B cell (primary cell): ENCODE data around the gene C1QL2. TPM values are rescaled to one million over a fixed set of nuclear protein-coding genes. Genes with fewer than 3 reads are reported as not detected.

Experiments used
- ATAC-seq: fragments of 200-7000 bp; cut with Tn5 transposase; one replicate; pipeline ENCODE4 v1.10.0; 2021; ENCODE audit warnings: low read depth, mild to moderate bottlenecking, moderate number of reproducible peaks, moderate library complexity
- CTCF ChIA-PET: fragments of 350-600 bp; sonication (Branson Sonifier 250); formaldehyde crosslinking; loops from one replicate; lab custom pipeline; 2021; ENCODE audit warnings: antibody characterized with exemption, inconsistent platforms; lab: Charles Lee
- POLR2A ChIA-PET: fragments of 350-600 bp; sonication (Branson Sonifier 250); formaldehyde crosslinking; loops from one replicate; lab custom pipeline; 2021; ENCODE audit warnings: antibody characterized with exemption; lab: Charles Lee
- DNase-seq: peaks from one replicate; pipeline ENCODE4 v3.0.0; 2013
- H2AFZ ChIP-seq: 2 replicates; pipeline ENCODE4 v1.6.1; 2012; ENCODE audit warnings: mild to moderate bottlenecking, low read depth, low read length; ENCODE audit not compliant: insufficient read depth, poor library complexity, severe bottlenecking
- H3K27ac ChIP-seq, 2 donors: 1 replicate in 1 of 2; 2 replicates in 1 of 2; pipeline ENCODE4 v1.5.1; 2012 to 2013; ENCODE audit warnings: low read length in 2 of 2, mild to moderate bottlenecking in 2 of 2, moderate library complexity in 1 of 2
- H3K27me3 ChIP-seq, 4 experiments: fragments of 200-600 bp in 1 of 4; sonication (generic) in 1 of 4; replicated peaks in 1 of 4; 1 replicate in 2 of 4; 2 replicates in 2 of 4; pipeline versions ENCODE4 v1.6.1 to v1.7.0; 2013 to 2016; ENCODE audit warnings: low read length in 3 of 4, mild to moderate bottlenecking in 2 of 4, mixed read lengths in 1 of 4, moderate library complexity in 1 of 4; ENCODE audit not compliant: insufficient read depth in 4 of 4, control insufficient read depth in 3 of 4; ENCODE audit errors: control extremely low read depth in 1 of 4
- H3K36me3 ChIP-seq, 2 experiments: replicated peaks in 1 of 2; 1 replicate in 1 of 2; 2 replicates in 1 of 2; pipeline versions ENCODE4 v1.6.1 to v1.7.1; 2013; ENCODE audit warnings: low read length in 1 of 2; ENCODE audit not compliant: insufficient read depth in 2 of 2, control insufficient read depth in 1 of 2; ENCODE audit errors: control extremely low read depth in 1 of 2, extremely low read depth in 1 of 2
- H3K4me1 ChIP-seq, 2 donors: fragments of 200-600 bp in 1 of 2; sonication (generic) in 1 of 2; 1 replicate in 1 of 2; 2 replicates in 1 of 2; pipeline versions ENCODE4 v1.5.1 to v1.6.1; 2013 to 2017; ENCODE audit warnings: low read length in 2 of 2; ENCODE audit not compliant: control insufficient read depth in 2 of 2, insufficient read depth in 2 of 2
- H3K4me2 ChIP-seq: replicated peaks from 2 replicates; pipeline ENCODE3; 2012; ENCODE audit warnings: mild to moderate bottlenecking, low read depth, low read length; ENCODE audit not compliant: poor library complexity, severe bottlenecking
- H3K4me3 ChIP-seq, 5 experiments: fragments of 200-600 bp in 1 of 5; sonication (generic) in 1 of 5; 1 replicate in 3 of 5; 2 replicates in 2 of 5; pipeline versions ENCODE4 v1.5.1 to v1.7.0; 2011 to 2016; ENCODE audit warnings: low read length in 4 of 5, mild to moderate bottlenecking in 4 of 5, low read depth in 2 of 5, control low read depth in 1 of 5, moderate library complexity in 1 of 5; ENCODE audit not compliant: insufficient read depth in 1 of 5; ENCODE audit errors: control extremely low read depth in 1 of 5, extremely low read depth in 1 of 5
- H3K79me2 ChIP-seq: fragments of 200-600 bp; sonication (generic); one replicate; pipeline ENCODE4 v1.6.0; 2016; ENCODE audit warnings: low read length; ENCODE audit not compliant: control insufficient read depth, insufficient read depth
- H3K9ac ChIP-seq: fragments of 200-600 bp; sonication (generic); 2 replicates; pipeline ENCODE4 v1.6.1; 2017; ENCODE audit warnings: mild to moderate bottlenecking, low read length, moderate library complexity
- H3K9me3 ChIP-seq, 3 donors: one replicate each; pipeline versions ENCODE4 v1.6.1 to v1.7.1; 2013; ENCODE audit warnings: low read length in 2 of 3; ENCODE audit not compliant: control insufficient read depth in 2 of 3, insufficient read depth in 1 of 3; ENCODE audit errors: control extremely low read depth in 1 of 3
- H4K20me1 ChIP-seq: 2 replicates; pipeline ENCODE4 v1.6.0; 2012; ENCODE audit warnings: mild to moderate bottlenecking, low read length; ENCODE audit not compliant: insufficient read depth, control insufficient read depth, poor library complexity, severe bottlenecking
- H3K27ac Mint-ChIP-seq: one replicate; pipeline ENCODE4 v1.8.0; 2021; ENCODE audit warnings: mixed read lengths
- H3K27me3 Mint-ChIP-seq: one replicate; pipeline ENCODE4 v1.8.0; 2021; ENCODE audit warnings: mixed read lengths
- H3K4me1 Mint-ChIP-seq: one replicate; pipeline ENCODE4 v1.8.0; 2021; ENCODE audit warnings: mixed read lengths
- H3K4me3 Mint-ChIP-seq: one replicate; pipeline ENCODE4 v1.8.0; 2021; ENCODE audit warnings: mixed read lengths
- H3K9me3 Mint-ChIP-seq: one replicate; pipeline ENCODE4 v1.8.0; 2022; ENCODE audit warnings: mixed read lengths; ENCODE audit not compliant: insufficient read depth
- CTCF ChIP-seq: fragments of 200-600 bp; IDR thresholded peaks from one replicate; pipeline ENCODE4 v1.8.0; 2022; ENCODE audit warnings: antibody characterized with exemption, mild to moderate bottlenecking
- EZH2 ChIP-seq: IDR thresholded peaks from 2 replicates; pipeline ENCODE4 v1.6.1; 2012; ENCODE audit warnings: borderline replicate concordance, low read depth, mild to moderate bottlenecking, moderate library complexity, low read length; ENCODE audit not compliant: insufficient read depth, poor library complexity, severe bottlenecking
- WGBS: methylation state at CpG from one replicate; pipeline ENCODE4 v1.1.5; 2013; ENCODE audit warnings: missing lambda C conversion rate; ENCODE audit not compliant: insufficient coverage; 5-methylcytosine and 5-hydroxymethylcytosine counted together
- intact Hi-C: fragments of 100-400 bp; cut with micrococcal nuclease; formaldehyde crosslinking; loops from one replicate; pipeline ENCODE4 v1.10.0; 2022
- polyA plus RNA-seq: library from polyadenylated mRNA; depleted of rRNA; stranded (reverse); fragments of >200 nt; gene quantifications from 2 replicates; pipeline ENCODE4 v1.2.3, GENCODE V29; 2012
- total RNA-seq, 2 donors: library from RNA; stranded (reverse); fragments of 120-200 nt in 1 of 2; gene quantifications; 1 replicate in 1 of 2; 2 replicates in 1 of 2; pipeline versions ENCODE4 v1.2.3 to v1.2.4, GENCODE V29; 2013 to 2022

C1QL2 gene
- total and polyA plus RNA-seq, 2 donors (not counting 1 experiment from before 2014, with no cell fraction given): not detected

- ChIA-PET POLR2A (no interaction called here), CTCF (interaction anchor here (0.7 kb wide), 1 partner anchor 470 kb away, joined by 3 read pairs; no protein-coding TSS in a partner anchor)
- H2AFZ ChIP-seq: no peak overlapping the region
- H3K9ac ChIP-seq: no peak overlapping the region
- no peaks in the 10 kb centered on the region for H3K4me1 Mint-ChIP-seq
- no peak overlapping the region for H3K4me2 ChIP-seq
- no peak overlapping the region for H3K4me3 Mint-ChIP-seq
- no peaks in the 10 kb centered on the region for H3K79me2 ChIP-seq
- peaks cover 0 to 2% (median 0%) of the 10 kb centered on the region in 4 experiments for H3K27me3 ChIP-seq
- DNase-seq (peak; percentile 10), ATAC-seq (no peak)
- H3K36me3 ChIP-seq: no peaks in the 10 kb centered on the region
- H3K27me3 Mint-ChIP-seq: peaks cover 13% of the 10 kb centered on the region
- H3K27ac ChIP-seq: no peak overlapping the region
- H3K4me1 ChIP-seq: no peaks in the 10 kb centered on the region
- 7% methylated on average over 12 of the region's 13 CpGs for WGBS
- H3K4me3 ChIP-seq: no peak overlapping the region
- peaks cover 0 to 10% (median 0%) of the 10 kb centered on the region in 3 donors for H3K9me3 ChIP-seq
- no peaks in the 10 kb centered on the region for H4K20me1 ChIP-seq
- TF ChIP-seq CTCF (peak; percentile 19), EZH2 (no peak)
- no peak overlapping the region for H3K27ac Mint-ChIP-seq
- no peaks in the 10 kb centered on the region for H3K9me3 Mint-ChIP-seq
- intact Hi-C loops: no loop called here
Observed at GRCh38 chr2:119126650-119127049, 31.9 kb downstream of the C1QL2 start.

- H3K4me1 Mint-ChIP-seq: no peaks in the 10 kb centered on the region
- DNase-seq (no peak), ATAC-seq (no peak)
- Histone ChIP-seq H4K20me1 (no peaks in the 10 kb centered on the region), H3K9ac (no peak overlapping the region), H3K4me3 (no peak overlapping the region), H3K27ac (no peak overlapping the region), H3K79me2 (no peaks in the 10 kb centered on the region), H3K4me2 (no peak overlapping the region), H3K9me3 (peaks cover 0 to 12% (median 0%) of the 10 kb centered on the region in 3 donors), H3K4me1 (no peaks in the 10 kb centered on the region), H3K36me3 (no peaks in the 10 kb centered on the region), H3K27me3 (peaks cover 0 to 2% (median 0%) of the 10 kb centered on the region in 4 experiments), H2AFZ (no peak overlapping the region)
- H3K27ac Mint-ChIP-seq: no peak overlapping the region
- peaks cover 11% of the 10 kb centered on the region for H3K27me3 Mint-ChIP-seq
- no peaks in the 10 kb centered on the region for H3K9me3 Mint-ChIP-seq
- H3K4me3 Mint-ChIP-seq: no peak overlapping the region
- POLR2A ChIA-PET: no interaction called here
- CTCF ChIA-PET: no interaction called here
- WGBS: 57% methylated on average over 12 of the region's 12 CpGs
- TF ChIP-seq CTCF (no peak), EZH2 (no peak)
- intact Hi-C loops: no loop called here
Observed at GRCh38 chr2:119123389-119123788, 35.2 kb downstream of the C1QL2 start.
